HG02678 (cell line): ENCODE data around the gene VPS18.

Experiments
- ATAC-seq: cut with Tn5 transposase; IDR thresholded peaks from one replicate; pipeline ENCODE4 v1.9.1; 2021; ENCODE audit warnings: mild to moderate bottlenecking, moderate library complexity; ENCODE audit not compliant: unreplicated experiment

Gene VPS18

DNA sequence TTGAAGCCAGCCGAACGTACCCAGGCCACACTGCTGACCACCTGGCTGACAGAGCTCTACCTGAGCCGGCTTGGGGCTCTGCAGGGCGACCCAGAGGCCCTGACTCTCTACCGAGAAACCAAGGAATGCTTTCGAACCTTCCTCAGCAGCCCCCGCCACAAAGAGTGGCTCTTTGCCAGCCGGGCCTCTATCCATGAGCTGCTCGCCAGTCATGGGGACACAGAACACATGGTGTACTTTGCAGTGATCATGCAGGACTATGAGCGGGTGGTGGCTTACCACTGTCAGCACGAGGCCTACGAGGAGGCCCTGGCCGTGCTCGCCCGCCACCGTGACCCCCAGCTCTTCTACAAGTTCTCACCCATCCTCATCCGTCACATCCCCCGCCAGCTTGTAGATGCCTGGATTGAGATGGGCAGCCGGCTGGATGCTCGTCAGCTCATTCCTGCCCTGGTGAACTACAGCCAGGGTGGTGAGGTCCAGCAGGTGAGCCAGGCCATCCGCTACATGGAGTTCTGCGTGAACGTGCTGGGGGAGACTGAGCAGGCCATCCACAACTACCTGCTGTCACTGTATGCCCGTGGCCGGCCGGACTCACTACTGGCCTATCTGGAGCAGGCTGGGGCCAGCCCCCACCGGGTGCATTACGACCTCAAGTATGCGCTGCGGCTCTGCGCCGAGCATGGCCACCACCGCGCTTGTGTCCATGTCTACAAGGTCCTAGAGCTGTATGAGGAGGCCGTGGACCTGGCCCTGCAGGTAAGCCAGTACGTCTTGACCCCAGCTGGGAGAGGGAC lies 6.2 kb downstream of the VPS18 start:
- ATAC-seq = no peak

DNA sequence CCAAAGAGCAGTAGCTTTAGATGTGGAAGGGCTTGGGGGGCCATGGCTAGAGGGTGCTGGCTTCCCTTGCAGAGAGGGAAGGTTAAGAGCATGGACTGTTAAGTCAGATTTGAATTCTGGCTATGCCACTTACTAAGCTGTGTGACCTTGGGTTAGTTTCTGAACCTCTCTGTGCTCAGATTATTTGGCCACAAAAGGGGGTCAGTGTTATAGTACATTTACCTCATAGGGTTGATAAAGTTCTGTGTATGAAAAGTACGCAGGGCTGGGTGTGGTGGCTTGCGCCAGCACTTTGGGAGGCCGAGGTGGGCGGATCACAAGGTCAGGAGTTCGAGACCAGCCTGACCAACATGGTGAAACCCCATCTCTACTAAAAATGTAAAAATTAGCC lies 6.8 kb downstream of the VPS18 start:
- no peak for ATAC-seq

DNA sequence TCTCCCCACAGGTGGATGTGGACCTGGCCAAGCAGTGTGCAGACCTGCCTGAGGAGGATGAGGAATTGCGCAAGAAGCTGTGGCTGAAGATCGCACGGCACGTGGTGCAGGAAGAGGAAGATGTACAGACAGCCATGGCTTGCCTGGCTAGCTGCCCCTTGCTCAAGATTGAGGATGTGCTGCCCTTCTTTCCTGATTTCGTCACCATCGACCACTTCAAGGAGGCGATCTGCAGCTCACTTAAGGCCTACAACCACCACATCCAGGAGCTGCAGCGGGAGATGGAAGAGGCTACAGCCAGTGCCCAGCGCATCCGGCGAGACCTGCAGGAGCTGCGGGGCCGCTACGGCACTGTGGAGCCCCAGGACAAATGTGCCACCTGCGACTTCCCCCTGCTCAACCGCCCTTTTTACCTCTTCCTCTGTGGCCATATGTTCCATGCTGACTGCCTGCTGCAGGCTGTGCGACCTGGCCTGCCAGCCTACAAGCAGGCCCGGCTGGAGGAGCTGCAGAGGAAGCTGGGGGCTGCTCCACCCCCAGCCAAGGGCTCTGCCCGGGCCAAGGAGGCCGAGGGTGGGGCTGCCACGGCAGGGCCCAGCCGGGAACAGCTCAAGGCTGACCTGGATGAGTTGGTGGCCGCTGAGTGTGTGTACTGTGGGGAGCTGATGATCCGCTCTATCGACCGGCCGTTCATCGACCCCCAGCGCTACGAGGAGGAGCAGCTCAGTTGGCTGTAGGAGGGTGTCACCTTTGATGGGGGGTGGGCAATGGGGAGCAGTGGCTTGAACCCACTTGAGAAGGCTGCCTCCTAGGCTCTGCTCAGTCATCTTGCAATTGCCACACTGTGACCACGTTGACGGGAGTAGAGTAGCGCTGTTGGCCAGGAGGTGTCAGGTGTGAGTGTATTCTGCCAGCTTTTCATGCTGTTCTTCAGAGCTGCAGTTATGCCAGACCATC lies 8.6 kb downstream of the VPS18 start:
- no peak for ATAC-seq

DNA sequence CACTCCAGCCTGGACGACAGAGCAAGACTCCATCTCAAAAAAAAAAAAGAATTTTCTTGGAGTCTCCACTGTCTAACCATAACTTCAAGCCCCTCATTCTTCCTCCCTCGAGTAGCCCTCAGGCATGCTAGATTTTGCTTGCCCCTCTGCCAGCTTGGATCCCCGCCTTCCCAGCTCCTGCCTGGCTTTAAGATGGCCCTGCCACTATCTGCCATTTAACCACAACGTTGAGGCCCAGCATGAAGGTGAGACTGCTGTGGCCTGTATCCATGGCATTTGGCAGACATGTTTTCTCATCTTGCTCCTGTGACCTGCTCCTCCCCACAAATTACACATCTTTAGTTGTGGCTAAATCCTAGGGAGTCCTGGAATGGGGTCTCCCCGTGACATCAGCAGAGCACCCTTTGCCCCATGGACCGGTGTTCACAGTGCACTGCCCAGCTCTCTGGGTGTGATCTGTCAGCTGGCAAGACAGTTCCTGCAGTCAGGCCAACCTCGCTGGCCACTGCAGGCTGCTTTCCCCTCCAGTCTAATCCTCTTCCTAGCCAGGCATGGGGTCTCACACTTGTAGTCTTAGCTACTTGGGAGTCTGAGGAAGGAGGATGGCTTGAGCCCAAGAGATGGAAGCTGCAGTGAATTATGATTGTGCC lies 10.4 kb downstream of the VPS18 start:
- ATAC-seq = no peak

DNA sequence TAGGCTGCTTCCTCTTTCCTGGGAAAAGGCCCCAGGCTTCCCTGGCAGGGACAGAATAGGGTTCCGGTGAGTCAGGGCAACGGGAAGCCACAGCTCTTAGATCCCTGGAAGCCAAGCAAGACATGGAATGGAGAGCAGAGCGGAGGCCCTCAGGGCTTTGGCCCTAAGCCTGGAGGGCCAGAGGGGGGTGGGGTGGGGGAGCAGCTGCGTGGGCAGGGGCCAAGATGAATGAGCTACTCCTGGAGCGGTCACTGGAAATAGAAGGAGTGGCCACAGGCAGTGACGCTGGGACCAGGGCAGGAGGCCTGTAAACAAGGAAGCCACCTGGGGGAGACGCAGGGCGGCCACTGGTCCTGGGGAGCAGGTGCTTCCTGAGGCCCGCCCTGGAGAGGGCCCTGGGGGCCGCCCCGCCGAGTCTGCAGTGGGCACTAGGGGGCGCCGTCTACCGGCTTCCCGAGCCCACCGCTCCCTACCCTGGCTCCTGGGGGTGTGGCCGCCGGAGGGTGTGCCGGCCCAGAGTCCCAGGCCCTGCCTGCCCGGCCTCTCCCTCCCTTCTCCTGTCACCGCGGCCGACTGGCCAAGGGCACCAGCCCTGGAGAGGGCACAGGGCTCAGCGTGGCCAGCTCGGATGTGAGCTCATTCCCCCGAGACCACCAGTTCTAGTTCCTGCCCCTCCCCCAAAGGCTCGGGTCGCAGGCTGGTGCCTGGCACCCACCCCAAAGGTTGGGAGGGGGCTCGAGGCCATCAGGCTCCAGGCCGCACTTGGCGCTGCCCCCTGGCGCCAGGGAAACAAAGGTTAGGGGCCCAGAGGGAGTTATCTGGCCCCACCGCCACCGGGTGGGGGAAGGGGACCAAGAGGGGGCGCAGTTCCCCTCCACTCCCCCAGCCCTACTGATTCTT lies 12.1 kb downstream of the VPS18 start:
- peak; percentile 78 for ATAC-seq

DNA sequence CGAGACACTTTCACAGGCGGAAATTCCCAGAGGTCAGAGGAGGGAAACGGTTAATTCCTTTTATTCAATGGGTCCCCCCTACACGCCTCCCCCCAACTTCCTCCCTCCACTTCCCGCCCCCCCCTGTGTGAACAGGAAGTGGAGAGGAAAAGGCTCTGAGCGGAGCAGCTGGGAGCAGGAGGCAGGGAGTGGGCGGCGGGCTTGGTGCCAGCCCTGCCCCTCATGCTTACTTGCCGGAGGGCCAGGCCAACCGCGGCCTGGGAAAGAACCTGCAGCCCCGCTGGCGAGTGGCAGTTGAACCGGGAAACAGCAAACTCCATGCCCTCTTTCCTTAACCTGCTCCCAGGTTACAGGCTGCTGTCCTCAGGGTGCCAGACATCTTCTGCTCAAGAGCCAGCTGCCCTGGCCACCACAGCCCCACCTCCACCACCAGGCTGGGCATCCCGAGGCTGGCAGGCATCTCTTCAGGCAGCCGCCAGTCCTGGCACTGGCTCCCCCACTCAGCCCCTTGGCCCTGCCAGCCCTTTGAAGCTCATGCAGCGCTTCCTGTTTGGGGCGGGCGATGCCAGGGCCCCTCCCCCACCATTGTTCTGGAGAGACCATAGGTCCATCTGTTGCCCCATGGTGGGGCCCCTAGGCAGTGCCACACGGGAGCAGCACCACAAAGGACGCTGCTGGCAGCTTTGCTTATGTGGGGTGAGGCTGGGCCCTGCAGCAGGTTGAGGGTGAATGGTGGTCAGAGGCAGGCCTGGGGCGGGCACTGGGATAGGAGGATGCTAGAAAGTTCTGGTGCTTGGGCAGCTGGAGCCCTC lies 12.9 kb downstream of the VPS18 start:
- ATAC-seq = no peak

DNA sequence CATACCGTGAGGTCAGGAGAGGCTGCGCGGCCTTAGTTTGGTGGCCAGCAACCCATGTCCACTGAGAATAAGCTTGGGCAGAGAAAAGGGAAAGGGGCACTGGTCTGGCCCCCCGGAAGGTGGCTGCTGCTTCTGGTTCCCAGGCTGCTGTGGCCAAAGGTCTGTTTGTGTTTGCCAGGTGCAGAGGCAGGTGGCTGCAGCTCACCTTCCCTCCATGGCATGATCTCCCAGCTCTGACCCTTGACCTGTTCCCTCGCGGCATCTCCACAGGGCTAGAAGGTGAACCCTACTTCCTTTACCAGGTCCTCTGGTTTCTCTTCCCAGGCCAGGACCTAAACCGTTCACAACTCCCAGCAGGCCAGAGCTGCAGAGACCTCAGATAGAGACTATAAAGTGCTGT lies 13.8 kb downstream of the VPS18 start:
- no peak for ATAC-seq

DNA sequence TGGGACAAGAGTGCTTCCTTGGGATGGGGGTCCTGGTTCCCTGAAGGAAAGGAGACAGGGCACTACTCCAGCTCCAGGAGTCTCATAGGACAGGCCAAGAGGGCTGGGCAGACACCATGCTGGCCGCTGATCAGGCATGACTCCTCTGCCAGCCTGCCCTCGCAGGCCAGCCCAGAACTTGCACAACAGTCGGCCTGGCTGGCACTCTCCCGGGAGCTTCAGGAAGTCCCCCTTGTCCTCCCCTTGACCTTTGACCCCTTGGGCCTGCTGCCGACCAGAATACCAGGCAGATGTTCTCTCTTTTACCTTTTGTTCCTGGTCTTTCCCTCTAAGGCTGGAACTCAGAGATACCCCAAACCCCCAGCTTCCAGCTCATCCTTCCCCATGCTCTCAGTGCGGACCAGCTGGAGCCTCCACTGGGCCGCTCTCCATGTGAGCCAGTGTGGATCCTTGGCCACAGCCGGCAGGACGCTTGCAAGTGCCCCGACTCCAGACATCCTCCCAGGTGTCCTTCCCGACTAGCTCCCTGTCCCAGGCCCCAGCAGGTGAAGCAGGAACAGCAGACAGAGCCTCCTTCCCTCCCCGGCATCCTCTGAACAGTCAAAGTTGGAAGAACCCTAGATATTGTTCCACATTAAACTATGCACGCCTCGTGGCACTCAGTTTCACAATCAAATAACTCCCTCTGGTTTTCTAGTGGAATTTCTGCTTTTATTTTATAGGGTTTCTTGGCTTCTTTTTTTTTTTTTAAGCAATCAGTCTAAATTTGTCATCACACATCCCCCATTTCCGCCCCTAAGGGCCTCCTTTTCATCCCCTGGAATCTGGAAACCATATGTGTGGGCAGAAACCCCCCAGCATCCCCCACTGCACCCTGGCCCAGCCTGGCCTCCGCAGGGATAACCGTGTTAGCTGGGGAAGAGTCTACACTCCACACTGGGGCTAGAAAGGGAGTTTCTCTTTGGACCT lies 15.7 kb downstream of the VPS18 start:
- no peak for ATAC-seq

DNA sequence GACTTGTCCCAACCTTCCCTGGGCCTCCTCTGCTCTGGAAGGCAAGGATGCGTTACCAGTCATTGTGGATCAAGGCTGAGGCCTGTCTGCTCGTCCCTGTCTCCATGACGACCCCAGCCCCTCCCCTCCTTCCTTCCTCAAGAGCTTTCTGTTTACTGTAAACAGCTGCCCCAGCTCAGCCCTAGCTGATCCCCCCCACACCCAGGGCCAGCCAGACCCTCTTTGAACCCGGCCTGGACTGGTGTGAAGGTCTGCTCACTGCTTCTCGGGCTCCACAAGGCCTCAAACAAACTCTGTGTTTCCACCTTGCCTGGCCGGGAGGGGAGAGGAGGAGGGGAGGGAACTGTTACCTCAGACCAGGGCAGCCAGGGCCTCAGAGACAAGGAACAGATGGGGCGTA lies 16.9 kb downstream of the VPS18 start:
- no peak for ATAC-seq

DNA sequence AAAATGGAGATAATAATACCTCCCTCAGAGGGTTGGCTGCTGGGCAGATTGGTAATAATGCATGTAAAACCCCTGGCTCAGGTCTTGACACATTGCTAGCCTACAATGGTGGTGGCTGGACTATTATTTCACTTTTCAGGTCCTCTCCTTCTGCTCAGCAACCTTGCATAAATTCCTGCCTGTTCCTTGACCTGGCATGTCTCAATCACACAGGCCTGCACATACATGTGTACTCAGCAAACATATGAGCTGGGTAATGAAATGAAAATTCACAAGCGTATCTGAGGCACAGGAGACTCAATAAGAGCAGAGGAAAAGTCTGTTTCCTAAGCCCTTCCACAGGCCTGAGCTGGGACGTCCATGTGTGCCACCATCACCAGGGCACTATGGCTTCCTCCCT lies 17.4 kb downstream of the VPS18 start:
- no peak for ATAC-seq

DNA sequence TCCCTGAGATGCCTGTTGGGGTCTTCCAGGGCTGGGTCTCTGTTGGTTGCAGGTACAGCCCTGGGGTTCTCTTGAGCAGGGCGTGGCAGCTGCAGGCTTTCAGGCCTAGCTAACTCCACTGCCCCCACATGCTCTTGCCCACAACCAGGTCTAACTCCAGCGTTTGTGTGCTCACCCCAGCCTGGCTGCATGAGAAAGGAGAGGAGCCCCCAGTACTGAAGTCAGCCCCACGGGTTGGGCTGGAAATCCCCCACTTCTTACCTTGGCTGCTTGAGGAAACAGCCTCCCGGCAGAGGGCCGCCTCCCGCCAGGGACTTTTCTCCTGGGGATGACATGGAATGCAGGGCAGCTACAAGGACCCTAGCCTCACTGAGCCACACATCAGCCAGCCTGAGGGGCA lies 18.2 kb downstream of the VPS18 start:
- ATAC-seq = no peak

DNA sequence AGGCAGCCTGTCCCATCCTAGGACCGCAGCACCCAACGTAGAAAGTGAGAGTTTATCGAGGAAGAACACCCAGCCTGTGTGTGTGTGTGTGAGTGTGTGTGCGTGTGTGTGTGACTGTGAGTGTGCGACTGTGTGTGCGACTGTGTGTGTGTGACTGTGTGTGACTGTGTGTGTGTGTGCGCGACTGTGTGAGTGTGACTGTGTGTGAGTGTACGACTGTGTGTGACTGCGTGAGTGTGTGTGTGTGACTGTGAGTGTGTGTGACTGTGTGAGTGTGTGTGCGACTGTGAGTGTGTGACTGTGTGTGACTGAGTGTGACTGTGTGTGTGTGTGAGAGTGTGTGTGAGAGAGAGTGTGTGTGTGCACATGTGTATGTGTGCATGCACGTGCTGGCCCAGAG lies 19.8 kb downstream of the VPS18 start:
- no peak for ATAC-seq

DNA sequence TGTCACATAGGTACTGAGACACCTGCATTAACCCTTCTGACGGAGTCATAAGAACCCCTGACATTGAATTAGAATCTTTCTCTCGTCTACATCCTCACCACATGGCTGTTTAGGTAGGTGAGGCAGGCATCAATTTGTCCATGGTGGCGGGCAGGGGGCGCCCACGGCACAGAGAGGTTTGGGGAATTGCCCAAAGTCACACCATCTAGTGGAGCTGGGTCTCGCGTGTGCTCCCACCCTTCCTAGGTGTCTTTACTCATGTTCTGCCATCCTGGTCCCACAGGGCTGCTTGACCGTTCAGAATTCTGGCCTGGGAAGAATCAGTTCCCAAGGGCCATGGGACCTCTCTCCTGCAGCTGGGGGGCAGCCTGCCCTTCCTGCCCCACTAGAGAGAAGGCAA lies 20.2 kb downstream of the VPS18 start:
- ATAC-seq = no peak

DNA sequence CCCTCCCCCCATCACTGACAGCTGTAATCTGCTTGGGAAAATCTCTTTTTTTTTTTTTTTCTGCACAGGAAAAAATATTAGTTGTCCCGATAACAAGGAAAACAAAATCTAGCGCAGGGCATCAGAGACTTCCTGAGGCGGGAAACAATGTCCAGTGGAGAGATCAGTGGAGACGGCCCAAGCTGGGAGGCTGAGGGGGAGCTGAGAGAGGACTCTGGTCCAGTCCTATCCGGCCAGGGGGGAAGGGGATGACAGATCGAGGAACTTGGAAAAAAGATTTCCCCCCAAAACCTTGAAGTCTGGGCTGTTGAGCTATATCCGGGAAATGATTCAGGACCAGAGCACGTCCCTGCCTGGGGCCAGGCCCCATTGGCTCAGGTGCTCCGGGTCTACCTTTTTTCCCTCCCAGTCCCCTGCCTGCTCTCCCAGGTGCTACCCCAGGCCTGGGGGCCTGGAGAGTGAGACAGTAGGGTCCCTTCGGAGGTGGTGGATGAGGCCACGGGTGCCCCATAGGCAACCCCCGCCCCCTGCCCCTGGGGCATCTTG lies 20.9 kb downstream of the VPS18 start:
- no peak for ATAC-seq

DNA sequence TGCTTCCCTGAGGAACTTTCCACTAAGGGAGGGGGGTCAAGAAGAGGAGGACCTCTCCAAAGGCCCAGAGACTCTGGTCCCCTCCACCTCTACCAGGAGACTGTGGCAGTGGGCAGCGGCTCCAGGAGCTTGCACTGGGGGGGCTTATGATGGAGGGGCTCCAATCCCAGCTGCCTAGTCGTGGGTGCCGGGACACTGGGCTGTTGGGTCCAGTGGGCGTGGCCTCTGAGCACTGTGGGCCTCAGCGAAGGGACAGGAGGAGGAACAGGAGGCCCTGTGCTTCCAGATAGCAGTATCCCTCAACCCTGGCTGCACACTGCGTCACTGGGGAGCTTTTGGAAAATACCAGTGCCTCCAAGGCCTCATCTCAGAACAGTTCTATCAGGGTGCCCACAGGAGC lies 21.4 kb downstream of the VPS18 start:
- no peak for ATAC-seq

DNA sequence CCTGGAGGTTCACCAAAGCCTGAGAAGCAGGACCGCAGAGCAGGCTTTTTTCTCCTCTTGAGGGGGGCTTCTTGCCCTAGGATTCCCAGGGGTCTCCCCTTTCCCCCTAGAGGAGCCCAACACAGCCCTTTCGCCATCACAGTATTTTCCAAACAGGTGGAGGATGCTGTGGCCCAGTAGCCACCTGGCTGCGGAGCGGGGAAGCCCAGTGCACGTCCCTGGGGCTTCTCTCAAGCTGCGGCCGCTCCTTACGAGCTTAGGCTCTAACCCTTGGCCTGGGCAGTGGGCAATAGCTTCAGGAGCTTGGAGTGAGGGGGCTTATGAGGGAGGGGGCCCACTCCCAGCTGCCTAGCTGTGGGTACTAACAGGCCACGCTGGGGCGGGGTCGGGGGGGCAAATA lies 23.3 kb downstream of the VPS18 start:
- ATAC-seq = no peak

DNA sequence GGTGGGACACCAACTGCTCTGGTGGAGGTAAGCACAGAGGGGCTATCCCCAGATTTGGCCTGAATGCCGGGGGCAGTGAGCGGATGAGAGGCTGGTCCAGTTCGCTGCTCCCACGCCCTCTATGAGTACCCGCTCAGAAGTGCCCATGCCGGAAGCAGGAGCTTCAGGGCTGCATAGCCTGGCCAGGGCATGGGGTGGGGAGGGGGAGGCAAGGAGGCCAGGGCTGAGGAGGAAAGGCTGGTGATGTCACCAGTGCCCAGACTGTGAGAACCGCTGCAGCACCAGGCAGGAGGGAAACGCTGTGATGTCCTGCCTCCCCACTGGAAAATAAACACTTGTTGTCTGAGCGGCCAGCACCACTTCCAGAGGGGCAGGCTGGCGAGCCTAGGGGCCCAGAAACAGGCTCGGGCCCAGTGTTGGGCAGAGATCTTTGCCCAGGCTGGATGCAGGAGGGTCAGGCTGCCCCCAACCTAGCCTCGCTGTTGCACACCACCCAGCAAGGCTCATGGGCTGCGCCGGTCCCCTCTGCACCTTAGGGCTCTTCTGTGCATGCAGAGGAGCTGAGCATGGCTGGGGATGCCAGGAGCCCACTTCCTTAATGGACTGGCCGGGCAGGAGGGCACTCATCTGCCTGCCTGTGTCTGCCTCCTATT lies 24.0 kb downstream of the VPS18 start:
- ATAC-seq = no peak
